Astrocyte (in vitro differentiated cells and primary cell): ENCODE measurements around the gene METAP1D. TPM values are rescaled to one million over a fixed set of nuclear protein-coding genes. Genes with fewer than 3 reads are reported as not detected.

Source experiments
- DNase-seq: peaks from one replicate; pipeline ENCODE4 v3.0.0-alpha.2; 2010; ENCODE audit warnings: low read depth
- FAIRE-seq: peaks from 2 replicates; lab custom pipeline; 2011; peaks lifted over from hg19 to GRCh38; lab: Jason Lieb, UNC
- H2AFZ ChIP-seq: 2 replicates; pipeline ENCODE4 v1.6.0; 2012; ENCODE audit warnings: low read depth, low read length, inconsistent platforms
- H3K27ac ChIP-seq: 2 replicates; pipeline ENCODE4 v1.5.1; 2011; ENCODE audit warnings: low read depth, low read length, inconsistent platforms
- H3K27me3 ChIP-seq: 2 replicates; pipeline ENCODE4 v1.6.0; 2011; ENCODE audit warnings: low read length, inconsistent platforms; ENCODE audit not compliant: insufficient read depth
- H3K36me3 ChIP-seq: 2 replicates; pipeline ENCODE4 v1.5.1; 2011; ENCODE audit warnings: low read length, inconsistent platforms; ENCODE audit not compliant: insufficient read depth
- H3K4me1 ChIP-seq: 2 replicates; pipeline ENCODE4 v1.5.1; 2011; ENCODE audit warnings: low read length, inconsistent platforms; ENCODE audit not compliant: insufficient read depth
- H3K4me2 ChIP-seq: 2 replicates; pipeline ENCODE4 v1.6.0; 2012; ENCODE audit warnings: low read length, inconsistent platforms
- H3K4me3 ChIP-seq: 2 replicates; pipeline ENCODE4 v1.5.1; 2011; ENCODE audit warnings: low read depth, mild to moderate bottlenecking, low read length, inconsistent platforms; ENCODE audit not compliant: insufficient read depth
- H3K79me2 ChIP-seq: 2 replicates; pipeline ENCODE4 v1.6.0; 2012; ENCODE audit warnings: mild to moderate bottlenecking, low read length, inconsistent platforms; ENCODE audit not compliant: insufficient read depth
- H3K9ac ChIP-seq: 2 replicates; pipeline ENCODE4 v1.6.0; 2012; ENCODE audit warnings: mild to moderate bottlenecking, low read length, inconsistent platforms
- H3K9me3 ChIP-seq: 2 replicates; pipeline ENCODE4 v1.5.1; 2012; ENCODE audit warnings: low read depth, mild to moderate bottlenecking, low read length, inconsistent platforms; ENCODE audit not compliant: insufficient read depth
- H4K20me1 ChIP-seq: 2 replicates; pipeline ENCODE4 v1.6.0; 2012; ENCODE audit warnings: low read length, inconsistent platforms; ENCODE audit not compliant: insufficient read depth
- H3K27ac Mint-ChIP-seq: one replicate; pipeline ENCODE4 v1.8.0; 2021; ENCODE audit warnings: mild to moderate bottlenecking, mixed read lengths; ENCODE audit not compliant: unreplicated experiment
- H3K27me3 Mint-ChIP-seq: one replicate; pipeline ENCODE4 v1.8.0; 2021; ENCODE audit warnings: low read depth, mixed read lengths; ENCODE audit not compliant: unreplicated experiment
- H3K36me3 Mint-ChIP-seq: one replicate; pipeline ENCODE4 v1.8.0; 2021; ENCODE audit warnings: low read depth, mixed read lengths; ENCODE audit not compliant: unreplicated experiment
- H3K4me1 Mint-ChIP-seq: one replicate; pipeline ENCODE4 v1.8.0; 2021; ENCODE audit warnings: low read depth, mixed read lengths; ENCODE audit not compliant: unreplicated experiment
- H3K4me3 Mint-ChIP-seq: one replicate; pipeline ENCODE4 v1.8.0; 2021; ENCODE audit warnings: mild to moderate bottlenecking, moderate library complexity, mixed read lengths; ENCODE audit not compliant: unreplicated experiment
- H3K9me3 Mint-ChIP-seq: one replicate; pipeline ENCODE4 v1.8.0; 2021; ENCODE audit warnings: mild to moderate bottlenecking, mixed read lengths; ENCODE audit not compliant: unreplicated experiment
- CTCF ChIP-seq: IDR thresholded peaks from 2 replicates; pipeline ENCODE4 v1.5.1; 2011; ENCODE audit warnings: low read depth, mild to moderate bottlenecking, inconsistent platforms, low read length, moderate library complexity; ENCODE audit not compliant: insufficient read depth
- EZH2 ChIP-seq: IDR thresholded peaks from 2 replicates; pipeline ENCODE4 v1.6.1; 2012; ENCODE audit warnings: mild to moderate bottlenecking, low read length, inconsistent platforms; ENCODE audit not compliant: insufficient read depth
- total RNA-seq: library from RNA; stranded (reverse); gene quantifications from 2 replicates; pipeline ENCODE4 v1.2.1, GENCODE V29; 2021

The METAP1D gene
- total RNA-seq, 1 donor from 2014 or later: 6.5 TPM

- H3K4me2 ChIP-seq: no peak overlapping the region
- no peak overlapping the region for H2AFZ ChIP-seq
- H3K27me3 ChIP-seq: no peaks in the 10 kb centered on the region
- no peaks in the 10 kb centered on the region for H3K27me3 Mint-ChIP-seq
- H3K4me3 ChIP-seq: no peak overlapping the region
- no peaks in the 10 kb centered on the region for H3K9me3 ChIP-seq
- H3K79me2 ChIP-seq: no peaks in the 10 kb centered on the region
- H3K4me1 ChIP-seq: no peaks in the 10 kb centered on the region
- H3K27ac Mint-ChIP-seq: no peak overlapping the region
- peaks cover 7% of the 10 kb centered on the region for H3K4me1 Mint-ChIP-seq
- no peak overlapping the region for H3K4me3 Mint-ChIP-seq
- no peaks in the 10 kb centered on the region for H3K36me3 Mint-ChIP-seq
- no peaks in the 10 kb centered on the region for H3K9me3 Mint-ChIP-seq
- TF ChIP-seq CTCF (no peak), EZH2 (no peak)
- H3K36me3 ChIP-seq: no peaks in the 10 kb centered on the region
- H4K20me1 ChIP-seq: no peaks in the 10 kb centered on the region
- DNase-seq (no peak), FAIRE-seq (no peak)
- no peak overlapping the region for H3K27ac ChIP-seq
- no peak overlapping the region for H3K9ac ChIP-seq
Observed at GRCh38 chr2:172007372-172007771, 7.6 kb downstream of the METAP1D start.

GRCh38 chr2:172009823-172010222 is 10.1 kb downstream of the METAP1D start:
- DNase-seq: no peak
- no peak overlapping the region for H3K27ac ChIP-seq
- peaks cover 7% of the 10 kb centered on the region for H3K4me1 Mint-ChIP-seq
- H3K27me3 Mint-ChIP-seq: no peaks in the 10 kb centered on the region
- H3K4me3 ChIP-seq: no peak overlapping the region
- H4K20me1 ChIP-seq: no peaks in the 10 kb centered on the region
- no peaks in the 10 kb centered on the region for H3K36me3 Mint-ChIP-seq
- H3K4me3 Mint-ChIP-seq: no peak overlapping the region
- FAIRE-seq: no peak
- H3K9me3 Mint-ChIP-seq: no peaks in the 10 kb centered on the region
- H3K79me2 ChIP-seq: no peaks in the 10 kb centered on the region
- no peaks in the 10 kb centered on the region for H3K27me3 ChIP-seq
- H3K4me2 ChIP-seq: no peak overlapping the region
- no peaks in the 10 kb centered on the region for H3K36me3 ChIP-seq
- no peak overlapping the region for H3K9ac ChIP-seq
- peak overlapping the region; percentile 35 for H3K27ac Mint-ChIP-seq
- no peak for TF ChIP-seq EZH2
- no peak for TF ChIP-seq CTCF
- no peak overlapping the region for H2AFZ ChIP-seq
- no peaks in the 10 kb centered on the region for H3K4me1 ChIP-seq
- H3K9me3 ChIP-seq: no peaks in the 10 kb centered on the region

GRCh38 chr2:172011812-172012575 is 12.2 kb downstream of the METAP1D start:
- H3K27me3 Mint-ChIP-seq: no peaks in the 10 kb centered on the region
- Histone ChIP-seq H3K4me1 (no peaks in the 10 kb centered on the region), H2AFZ (no peak overlapping the region), H3K4me3 (no peak overlapping the region), H3K36me3 (no peaks in the 10 kb centered on the region), H3K27me3 (no peaks in the 10 kb centered on the region), H3K9me3 (no peaks in the 10 kb centered on the region), H3K27ac (no peak overlapping the region), H3K9ac (no peak overlapping the region), H3K79me2 (no peaks in the 10 kb centered on the region), H4K20me1 (no peaks in the 10 kb centered on the region), H3K4me2 (no peak overlapping the region)
- H3K36me3 Mint-ChIP-seq: no peaks in the 10 kb centered on the region
- no peaks in the 10 kb centered on the region for H3K9me3 Mint-ChIP-seq
- no peak for FAIRE-seq
- no peak for DNase-seq
- H3K4me3 Mint-ChIP-seq: no peak overlapping the region
- H3K27ac Mint-ChIP-seq: no peak overlapping the region
- no peak for TF ChIP-seq CTCF
- no peak for TF ChIP-seq EZH2
- H3K4me1 Mint-ChIP-seq: peaks cover 7% of the 10 kb centered on the region
